ENCODE data around the gene DDAH1. TPM values are rescaled to one million over a fixed set of nuclear protein-coding genes. Genes with fewer than 3 reads are reported as not detected.
A peak's percentile ranks its signal among the peaks of the same experiment; 100 is the strongest.

The DDAH1 gene
- total RNA-seq, 1 experiment from 2014 or later = 7.9 TPM

DNA sequence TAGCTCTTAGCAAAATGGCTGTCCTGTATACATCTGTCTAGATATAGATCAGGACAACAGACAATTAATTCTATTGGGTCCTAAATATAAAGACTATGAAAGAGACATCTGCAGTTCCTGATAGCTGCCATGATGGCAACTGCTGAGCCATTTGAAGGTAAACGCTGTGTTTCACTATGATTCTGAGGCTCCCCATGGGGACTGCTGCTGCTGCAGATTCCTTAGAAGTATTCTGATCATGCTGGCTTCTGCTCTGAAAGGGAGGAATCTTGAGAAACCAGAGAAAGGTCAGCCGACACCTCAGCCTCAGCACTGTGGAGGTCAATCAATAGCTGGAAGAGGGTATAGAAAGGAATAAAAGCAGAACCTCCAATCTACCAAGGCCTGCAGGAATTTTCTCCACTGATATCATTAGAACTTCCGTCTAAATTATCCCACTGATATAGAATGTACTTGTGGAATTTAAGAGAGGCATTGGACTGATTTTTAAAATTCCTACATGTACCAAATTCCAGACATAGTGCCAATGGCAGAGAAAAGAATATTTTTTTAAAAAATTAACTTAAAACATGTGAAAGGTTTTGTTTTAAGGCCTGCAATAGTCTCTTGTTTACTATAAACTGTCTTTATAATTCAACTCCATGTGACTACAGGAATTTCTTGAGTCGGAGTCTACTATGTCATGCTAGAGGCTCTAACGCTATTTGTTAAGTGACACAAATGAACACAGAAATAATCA lies 53.2 kb downstream of the DDAH1 start:
- no peak overlapping the region for H3K27ac Mint-ChIP-seq (ENCODE audit: low read depth, unreplicated experiment)
- H3K4me3 Mint-ChIP-seq (ENCODE audit: unreplicated experiment) = no peak overlapping the region
- BruUV-seq (replicated peaks) = no TSS peak
- TF ChIP-seq, protein P1, sequence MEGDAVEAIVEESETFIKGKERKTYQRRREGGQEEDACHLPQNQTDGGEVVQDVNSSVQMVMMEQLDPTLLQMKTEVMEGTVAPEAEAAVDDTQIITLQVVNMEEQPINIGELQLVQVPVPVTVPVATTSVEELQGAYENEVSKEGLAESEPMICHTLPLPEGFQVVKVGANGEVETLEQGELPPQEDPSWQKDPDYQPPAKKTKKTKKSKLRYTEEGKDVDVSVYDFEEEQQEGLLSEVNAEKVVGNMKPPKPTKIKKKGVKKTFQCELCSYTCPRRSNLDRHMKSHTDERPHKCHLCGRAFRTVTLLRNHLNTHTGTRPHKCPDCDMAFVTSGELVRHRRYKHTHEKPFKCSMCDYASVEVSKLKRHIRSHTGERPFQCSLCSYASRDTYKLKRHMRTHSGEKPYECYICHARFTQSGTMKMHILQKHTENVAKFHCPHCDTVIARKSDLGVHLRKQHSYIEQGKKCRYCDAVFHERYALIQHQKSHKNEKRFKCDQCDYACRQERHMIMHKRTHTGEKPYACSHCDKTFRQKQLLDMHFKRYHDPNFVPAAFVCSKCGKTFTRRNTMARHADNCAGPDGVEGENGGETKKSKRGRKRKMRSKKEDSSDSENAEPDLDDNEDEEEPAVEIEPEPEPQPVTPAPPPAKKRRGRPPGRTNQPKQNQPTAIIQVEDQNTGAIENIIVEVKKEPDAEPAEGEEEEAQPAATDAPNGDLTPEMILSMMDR (IDR thresholded peaks at IDR 0.05; ENCODE audit: unreplicated experiment) = no peak
- H3K4me1 Mint-ChIP-seq (ENCODE audit: insufficient read depth, unreplicated experiment) = peaks cover 13% of the 10 kb centered on the region
- H3K27me3 Mint-ChIP-seq (ENCODE audit: insufficient read depth, unreplicated experiment) = no peaks in the 10 kb centered on the region
- POLR2A ChIA-PET = interaction anchor here (0.7 kb wide), 1 partner anchor 43 kb away, joined by 3 read pairs; no protein-coding TSS in a partner anchor
- H3K9me3 Mint-ChIP-seq (ENCODE audit: unreplicated experiment) = no peaks in the 10 kb centered on the region
- DNase-seq (ENCODE audit: unreplicated experiment) = no peak
- H3K36me3 Mint-ChIP-seq (ENCODE audit: insufficient read depth, unreplicated experiment) = no peaks in the 10 kb centered on the region
- CTCF ChIA-PET = interaction anchor here (0.8 kb wide), 2 partner anchors 11 to 13 kb away, joined by 4 read pairs; no protein-coding TSS in a partner anchor
- intact Hi-C loops (cut with micrococcal nuclease) = no loop called here

DNA sequence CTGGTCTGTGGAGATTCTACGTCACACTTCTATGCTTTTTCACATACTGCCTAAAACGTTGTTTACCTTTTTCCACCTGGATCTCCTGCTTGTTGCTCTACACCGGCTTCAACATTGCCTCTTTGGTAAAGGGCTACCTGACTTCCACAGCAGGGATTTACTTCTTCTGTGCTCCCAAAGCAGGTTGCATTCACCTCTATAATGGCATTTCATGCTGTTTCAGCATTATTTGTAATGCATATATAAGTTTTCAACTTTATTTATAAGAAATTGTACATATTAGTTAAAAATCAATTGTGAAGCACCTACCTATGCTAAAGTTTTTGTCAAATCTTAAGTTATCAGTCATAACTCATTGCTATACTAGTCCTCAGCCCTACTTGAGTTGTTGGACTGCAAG lies 55.4 kb downstream of the DDAH1 start:
- no peaks in the 10 kb centered on the region for H3K9me3 Mint-ChIP-seq (ENCODE audit: unreplicated experiment)
- no peak overlapping the region for H3K27ac Mint-ChIP-seq (ENCODE audit: low read depth, unreplicated experiment)
- no peak overlapping the region for H3K4me3 Mint-ChIP-seq (ENCODE audit: unreplicated experiment)
- POLR2A ChIA-PET = interaction anchor here (0.7 kb wide), 1 partner anchor 87 kb away, joined by 3 read pairs; no protein-coding TSS in a partner anchor
- peaks cover 14% of the 10 kb centered on the region for H3K4me1 Mint-ChIP-seq (ENCODE audit: insufficient read depth, unreplicated experiment)
- no peaks in the 10 kb centered on the region for H3K36me3 Mint-ChIP-seq (ENCODE audit: insufficient read depth, unreplicated experiment)
- DNase-seq (ENCODE audit: unreplicated experiment) = no peak
- CTCF ChIA-PET = interaction anchor here (0.6 to 1.2 kb wide), 2 partner anchors 11 to 136 kb away, joined by 3 to 4 read pairs; no protein-coding TSS in a partner anchor
- TF ChIP-seq, protein P1 (IDR thresholded peaks at IDR 0.05; ENCODE audit: unreplicated experiment) = no peak
- intact Hi-C loops (cut with micrococcal nuclease) = loop anchor here (5.0 kb wide), 1 partner anchor 163 kb away; no protein-coding TSS in a partner anchor
- BruUV-seq (replicated peaks) = no TSS peak
- H3K27me3 Mint-ChIP-seq (ENCODE audit: insufficient read depth, unreplicated experiment) = no peaks in the 10 kb centered on the region

DNA sequence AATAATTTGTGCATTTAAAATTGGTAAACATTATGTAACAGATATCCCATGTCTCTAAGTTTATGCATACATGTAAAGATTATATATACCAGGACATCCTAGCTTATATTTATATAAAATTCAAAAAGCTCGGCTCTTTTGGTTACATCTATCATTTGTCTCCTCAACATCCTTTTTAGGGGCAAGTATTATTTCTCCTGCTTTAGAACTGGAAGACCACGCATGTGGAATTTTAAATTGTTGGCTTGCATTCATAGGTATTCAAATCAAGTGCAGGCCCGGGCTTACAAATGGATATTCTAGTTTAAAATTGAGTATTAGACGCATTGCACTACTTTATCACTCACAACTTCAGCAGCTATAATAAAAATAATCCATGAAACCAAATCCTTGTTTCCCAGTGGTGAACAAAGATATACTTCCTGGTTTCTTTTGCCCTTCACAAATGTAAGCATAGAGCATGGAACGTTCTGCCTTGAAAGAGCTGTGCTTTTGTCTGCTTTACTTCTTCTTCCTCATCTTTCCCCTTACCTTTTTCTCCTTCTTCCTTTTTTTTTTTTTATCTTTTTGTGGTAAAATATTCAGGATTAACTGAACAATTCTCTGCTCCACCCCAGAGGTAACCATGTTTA lies 57.1 kb downstream of the DDAH1 start:
- Mint-ChIP-seq H3K36me3 (ENCODE audit: insufficient read depth, unreplicated experiment) (no peaks in the 10 kb centered on the region), H3K27me3 (ENCODE audit: insufficient read depth, unreplicated experiment) (no peaks in the 10 kb centered on the region), H3K4me3 (ENCODE audit: unreplicated experiment) (no peak overlapping the region), H3K9me3 (ENCODE audit: unreplicated experiment) (no peaks in the 10 kb centered on the region), H3K27ac (ENCODE audit: low read depth, unreplicated experiment) (peak overlapping the region; percentile 92), H3K4me1 (ENCODE audit: insufficient read depth, unreplicated experiment) (peaks cover 14% of the 10 kb centered on the region)
- ChIA-PET POLR2A (interaction anchor here (0.7 to 2.1 kb wide), 9 partner anchors 10 to 284 kb away, joined by 3 to 8 read pairs (median 5); partner anchors contain the start of genes C1orf52, CCN1 and DDAH1), CTCF (interaction anchor here (0.6 to 1.6 kb wide), 7 partner anchors 8 to 1150 kb away, joined by 3 to 4 read pairs (median 3); no protein-coding TSS in a partner anchor)
- DNase-seq (ENCODE audit: unreplicated experiment) = no peak
- intact Hi-C loops (cut with micrococcal nuclease) = loop anchor here (2.0 to 5.0 kb wide), 2 partner anchors 57 to 164 kb away; partner anchors contain the start of gene DDAH1
- TF ChIP-seq, protein P1 (IDR thresholded peaks at IDR 0.05; ENCODE audit: unreplicated experiment) = no peak
- BruUV-seq (replicated peaks) = no TSS peak
